IPS DF 4.7 (cell line): ENCODE data around the gene MAPK8IP1.

ENCODE experiments used
- DNase-seq: peaks from one replicate; pipeline ENCODE4 v3.0.0-alpha.2; 2013; ENCODE audit warnings: low spot score; ENCODE audit errors: extremely low read depth

The MAPK8IP1 gene

GRCh38 chr11:45907911-45908370 lies 22.5 kb downstream of the MAPK8IP1 start:
- DNase-seq, result no peak

GRCh38 chr11:45909594-45910475 lies 24.4 kb downstream of the MAPK8IP1 start:
- no peak for DNase-seq

- no peak for DNase-seq
Measured at GRCh38 chr11:45910623-45911022, 25.2 kb downstream of the MAPK8IP1 start.

- DNase-seq, result no peak
Measured at GRCh38 chr11:45913514-45913913, 28.1 kb downstream of the MAPK8IP1 start.

GRCh38 chr11:45913942-45914635 lies 28.6 kb downstream of the MAPK8IP1 start:
- DNase-seq, result no peak

GRCh38 chr11:45915446-45915845 lies 30.0 kb downstream of the MAPK8IP1 start:
- DNase-seq, result no peak

- no peak for DNase-seq
Measured at GRCh38 chr11:45917286-45917622, 31.8 kb downstream of the MAPK8IP1 start.

- DNase-seq, result peak; percentile 83
Measured at GRCh38 chr11:45917623-45918330, 32.3 kb downstream of the MAPK8IP1 start, which contains the start of gene PEX16. Gene PEX16, minus strand, starts transcription at chr11:45917877. Its CDS starts 66 bp downstream, at chr11:45917811.

GRCh38 chr11:45918331-45918941 lies 33.0 kb downstream of the MAPK8IP1 start:
- DNase-seq, result no peak

GRCh38 chr11:45918962-45919675 lies 33.7 kb downstream of the MAPK8IP1 start:
- DNase-seq, result no peak

GRCh38 chr11:45919806-45920530 lies 34.5 kb downstream of the MAPK8IP1 start:
- DNase-seq, result no peak

GRCh38 chr11:45920531-45921477 lies 35.4 kb downstream of the MAPK8IP1 start:
- no peak for DNase-seq

- DNase-seq, result no peak
Measured at GRCh38 chr11:45921561-45922424, 36.3 kb downstream of the MAPK8IP1 start.

- no peak for DNase-seq
Measured at GRCh38 chr11:45922425-45923082, 37.1 kb downstream of the MAPK8IP1 start, which contains the start of gene LARGE2. Gene LARGE2, plus strand, starts transcription at chr11:45922656. Its CDS starts 227 bp downstream, at chr11:45922883.

GRCh38 chr11:45924036-45924915 lies 38.8 kb downstream of the MAPK8IP1 start:
- DNase-seq, result no peak

GRCh38 chr11:45924927-45925326 lies 39.5 kb downstream of the MAPK8IP1 start:
- no peak for DNase-seq
